HG03159 (cell line): Measurements from ENCODE around the gene CRYZ.

Experiments used
- ATAC-seq: cut with Tn5 transposase; IDR thresholded peaks from one replicate; pipeline ENCODE4 v1.9.1; 2021; ENCODE audit warnings: mild to moderate bottlenecking, moderate library complexity; ENCODE audit not compliant: unreplicated experiment

The CRYZ gene

DNA sequence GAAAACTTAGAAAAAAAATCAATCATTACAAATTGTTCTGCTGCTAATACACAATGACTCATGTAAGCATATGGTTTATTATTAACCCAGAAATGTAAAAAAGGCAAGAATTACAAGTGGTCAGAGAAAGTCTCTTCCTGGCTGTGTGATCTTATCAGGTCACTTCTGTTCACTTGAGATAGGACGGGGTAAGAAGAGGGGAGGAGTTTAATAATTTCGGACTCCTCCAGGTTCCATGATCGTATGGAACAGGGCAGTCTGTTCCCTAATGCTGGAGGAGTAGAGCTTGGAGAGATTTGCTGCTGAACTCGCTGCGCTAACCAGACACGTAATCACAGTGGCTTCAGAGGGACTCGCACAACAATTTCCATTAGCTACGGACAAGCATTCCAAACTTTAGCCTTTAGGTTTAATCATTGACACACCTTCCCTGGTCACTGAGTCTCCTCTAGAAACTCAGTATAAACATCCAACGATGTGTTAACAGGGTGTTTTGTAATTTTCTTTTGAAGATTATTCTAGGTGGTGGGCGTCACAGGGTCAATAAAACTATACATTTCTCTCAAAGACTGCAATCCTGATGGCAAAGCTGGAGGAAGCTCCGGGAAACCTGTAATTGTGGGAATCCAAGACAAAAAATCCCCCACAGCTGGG, 1.3 kb downstream of the CRYZ start:
- ATAC-seq = peak; percentile 37

GRCh38 chr1:74729741-74730478, 2.9 kb downstream of the CRYZ start:
- ATAC-seq = no peak

DNA sequence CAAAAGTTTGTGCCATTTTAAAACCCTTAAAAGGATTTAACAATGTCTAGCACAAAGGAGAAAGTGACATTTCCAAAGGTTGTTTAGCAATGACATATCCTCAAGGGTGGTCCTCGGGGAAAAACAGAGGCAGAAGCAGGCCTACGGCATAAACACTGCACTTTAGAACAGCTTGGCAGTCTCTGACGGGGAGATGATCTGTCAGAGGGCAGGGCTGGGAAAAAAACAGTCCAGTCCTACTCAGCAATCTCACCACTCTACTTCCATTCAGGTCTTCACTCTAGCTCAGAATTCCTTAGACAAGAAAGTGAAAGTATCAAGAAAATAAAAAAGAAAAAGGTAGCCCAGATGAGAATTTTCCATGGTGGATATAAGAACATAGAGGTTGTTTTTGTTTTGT, 4.1 kb downstream of the CRYZ start:
- ATAC-seq = no peak

GRCh38 chr1:74726063-74726462, 6.8 kb downstream of the CRYZ start:
- ATAC-seq = no peak

DNA sequence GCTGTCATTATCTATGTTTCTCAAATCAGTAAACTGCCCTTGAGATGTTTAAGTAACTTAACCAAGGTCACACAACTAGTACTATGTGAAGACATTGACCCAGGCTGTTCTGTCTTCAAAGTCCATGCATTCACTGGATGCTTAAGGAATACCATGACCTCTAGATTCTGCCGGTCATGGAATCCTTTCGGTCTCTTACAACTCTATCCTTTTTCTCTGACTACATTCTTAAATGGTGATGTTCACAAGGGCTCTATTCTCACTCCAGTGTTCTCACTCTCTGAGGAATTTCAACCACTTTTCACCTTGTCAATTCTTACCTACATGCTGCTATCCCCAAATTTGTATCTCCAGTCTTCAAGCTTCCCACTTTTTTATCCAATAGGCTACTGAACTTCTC, 15.2 kb downstream of the CRYZ start:
- no peak for ATAC-seq

DNA sequence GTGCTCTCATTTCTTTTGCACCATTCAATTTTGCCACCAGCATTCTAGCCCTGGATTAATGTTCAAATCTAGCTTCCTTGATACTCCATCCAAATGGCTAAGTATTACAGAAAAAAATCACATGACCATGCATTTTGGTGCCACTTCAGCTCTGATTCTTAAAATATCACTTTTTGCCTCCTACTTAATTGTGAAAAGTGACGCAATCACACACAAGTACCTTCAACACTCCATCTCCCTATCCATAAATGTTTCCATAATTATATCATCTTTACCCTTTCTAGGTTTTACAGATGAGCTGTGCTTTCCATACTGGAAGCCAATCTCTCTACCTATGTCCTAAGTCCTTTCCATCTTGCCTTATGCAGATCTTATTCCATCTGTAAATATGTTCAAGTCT, 16.0 kb downstream of the CRYZ start:
- no peak for ATAC-seq

- ATAC-seq = no peak
Measured at GRCh38 chr1:74715806-74716205, 17.0 kb downstream of the CRYZ start.

- ATAC-seq = no peak
Measured at GRCh38 chr1:74715236-74715502, 17.7 kb downstream of the CRYZ start.

DNA sequence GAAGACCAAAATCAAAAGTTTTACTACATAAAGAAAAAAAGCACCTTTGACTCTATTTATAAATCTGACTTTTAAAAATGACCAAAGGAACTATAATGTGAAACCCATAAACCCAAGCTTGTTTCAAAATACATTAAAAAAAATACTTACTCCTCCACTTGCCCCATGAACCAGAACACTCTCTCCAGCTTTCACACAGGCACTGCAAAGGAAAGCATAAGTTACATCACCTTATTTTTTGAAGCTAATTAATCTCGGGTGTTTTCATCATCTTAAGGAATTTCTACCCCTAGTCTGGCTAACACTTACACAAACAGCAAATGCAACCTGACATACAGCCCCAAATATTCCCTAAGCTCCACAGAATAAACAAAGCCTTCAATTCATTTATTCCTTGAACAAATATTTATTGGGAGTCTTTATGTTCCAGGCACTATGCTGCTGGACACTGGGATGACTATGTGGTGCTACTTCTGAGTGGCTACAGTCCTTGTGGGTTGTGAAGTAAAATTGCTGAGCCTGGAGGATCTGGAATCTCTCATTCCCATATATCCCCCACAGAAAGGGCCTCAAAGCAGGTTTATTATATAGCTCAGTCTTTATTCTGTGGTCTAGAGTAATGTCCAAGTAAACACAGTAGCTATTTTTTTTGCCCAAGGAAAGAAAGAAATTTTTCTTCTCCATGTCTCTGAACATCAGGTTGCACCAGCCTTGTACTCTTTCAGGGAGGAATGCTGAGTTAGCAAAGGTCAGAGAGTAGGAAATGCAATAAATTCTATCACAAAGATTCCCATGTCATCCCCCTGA, 18.2 kb downstream of the CRYZ start:
- peak; percentile 61 for ATAC-seq

DNA sequence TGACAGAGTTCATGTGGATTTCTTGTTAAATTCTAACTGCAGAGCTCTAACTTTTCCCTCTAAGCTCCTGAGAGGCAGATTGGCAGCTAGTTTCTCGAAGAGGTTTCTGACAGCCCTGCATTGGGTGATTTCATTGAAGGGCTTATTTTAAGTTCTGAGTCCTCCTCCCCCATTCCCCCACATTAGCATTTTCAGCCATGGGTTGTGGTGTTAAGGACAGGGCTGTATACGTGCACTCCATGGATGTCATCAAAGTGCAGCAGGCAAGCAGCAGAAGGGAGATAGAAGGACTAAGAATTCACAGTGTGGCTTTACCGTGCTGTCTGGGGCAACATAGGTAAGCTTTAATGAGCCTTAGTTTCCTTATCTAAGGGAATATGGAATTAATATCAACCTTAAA, 19.0 kb downstream of the CRYZ start:
- no peak for ATAC-seq

GRCh38 chr1:74712881-74713280, 20.0 kb downstream of the CRYZ start:
- no peak for ATAC-seq

DNA sequence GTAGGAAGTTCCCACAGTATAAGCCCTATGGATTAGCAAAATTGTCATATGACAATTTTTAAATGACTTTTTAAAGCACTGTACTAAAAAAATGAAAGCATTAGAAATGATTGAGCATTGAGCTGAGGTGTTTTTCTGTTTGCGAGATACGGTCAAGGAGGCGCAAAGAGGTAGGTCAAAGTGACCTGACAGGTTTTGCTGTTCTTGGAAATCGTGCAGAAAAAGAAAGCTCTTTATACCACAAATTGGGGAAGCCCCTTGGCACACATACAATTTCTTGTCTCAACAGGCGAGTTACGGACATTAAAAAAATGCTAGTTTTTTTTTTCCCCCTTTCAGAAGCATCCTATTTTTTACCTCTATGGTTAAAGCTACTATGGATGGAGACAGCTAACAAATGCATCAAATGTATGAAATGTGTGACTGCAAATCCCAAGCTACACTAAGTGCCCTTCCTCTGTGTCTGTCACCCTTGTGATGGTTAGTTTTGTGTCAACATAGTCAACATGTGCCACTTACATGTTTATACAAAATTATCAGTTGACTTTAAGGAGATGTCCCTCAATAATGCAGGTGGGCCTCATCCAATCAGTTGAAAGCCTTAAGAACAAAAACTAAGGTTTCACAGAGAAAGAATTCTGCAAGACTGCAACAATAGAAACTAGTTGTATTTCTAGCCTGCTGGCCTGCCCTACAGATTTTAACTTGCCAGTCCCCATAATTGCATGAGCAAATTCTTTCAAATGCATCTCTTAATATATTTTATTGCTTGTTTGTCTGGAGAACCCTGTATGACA, 29.3 kb downstream of the CRYZ start:
- ATAC-seq = no peak

- ATAC-seq = no peak
Measured at GRCh38 chr1:74699331-74699730, 33.5 kb downstream of the CRYZ start.

GRCh38 chr1:74697832-74698231, 35.0 kb downstream of the CRYZ start:
- no peak for ATAC-seq

- no peak for ATAC-seq
Measured at GRCh38 chr1:74693473-74693872, 39.4 kb downstream of the CRYZ start.

DNA sequence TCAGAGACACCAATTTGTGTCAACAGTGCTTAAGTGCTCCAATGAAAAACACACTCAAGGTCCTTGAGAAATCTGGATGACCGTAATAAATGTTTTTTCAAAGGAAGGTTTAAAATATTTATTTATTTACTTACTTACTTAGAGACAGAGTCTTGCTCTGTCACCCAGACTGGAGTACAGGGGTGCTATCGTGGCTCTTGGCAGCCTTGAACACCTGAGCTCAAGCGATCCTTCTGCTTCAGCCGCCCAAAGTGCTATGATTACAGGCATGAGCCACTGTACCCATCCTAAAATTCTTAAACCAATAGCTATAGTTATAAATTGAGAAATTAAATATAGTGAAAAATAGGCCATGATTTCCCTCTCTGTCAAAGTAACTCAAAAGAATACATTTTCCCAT, 41.9 kb downstream of the CRYZ start:
- no peak for ATAC-seq

DNA sequence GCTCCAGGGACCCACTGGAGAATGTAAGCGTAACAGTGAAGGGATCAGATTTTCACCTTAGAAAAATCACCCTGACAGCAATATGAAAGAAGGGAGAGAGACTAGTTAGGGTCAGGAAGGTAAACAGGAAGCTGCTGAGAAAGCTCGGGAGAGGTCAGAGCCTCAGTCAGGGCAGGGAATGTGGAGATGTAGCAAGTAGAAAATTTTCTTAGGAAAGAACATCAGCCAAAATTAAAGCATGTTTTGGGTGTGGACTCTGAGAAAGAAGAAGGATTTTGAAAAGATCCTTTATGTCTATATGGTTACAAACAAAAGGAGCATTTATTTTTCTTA, 42.5 kb downstream of the CRYZ start:
- no peak for ATAC-seq

GRCh38 chr1:74689621-74690363, 43.1 kb downstream of the CRYZ start:
- no peak for ATAC-seq

- ATAC-seq = no peak
Measured at GRCh38 chr1:74686928-74687327, 45.9 kb downstream of the CRYZ start.

GRCh38 chr1:74684301-74684700, 48.5 kb downstream of the CRYZ start:
- ATAC-seq = no peak

DNA sequence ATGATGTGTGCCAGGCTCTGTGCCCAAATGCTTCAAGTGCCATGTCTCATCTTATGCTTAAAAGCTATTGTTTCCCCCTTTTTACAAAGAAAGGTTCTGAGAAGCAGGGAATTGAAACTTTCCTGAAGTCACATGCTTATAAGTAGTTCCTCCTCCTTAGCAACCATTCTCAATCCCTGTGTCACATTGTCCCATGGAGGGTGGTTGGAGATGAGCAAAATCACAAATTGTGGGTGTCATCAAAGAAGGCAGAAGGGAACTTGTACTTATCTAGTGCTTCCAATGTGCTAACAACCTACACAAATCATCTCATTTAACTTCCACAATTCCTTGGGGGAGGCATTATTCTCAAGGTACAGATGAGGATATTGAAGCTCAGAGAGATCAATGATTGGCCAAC, 49.2 kb downstream of the CRYZ start:
- no peak for ATAC-seq
